K562 (cell line): ENCODE data around the gene KCNQ5. TPM values are rescaled to one million over a fixed set of nuclear protein-coding genes. Genes with fewer than 3 reads are reported as not detected.
A peak's percentile ranks its signal among the peaks of the same experiment; 100 is the strongest.

ENCODE experiments used
- CEBPG ChIP-seq, 3 experiments: fragments of 200-800 bp in 1 of 3; sonication (Bioruptor generic) in 1 of 3; sonication (generic) in 1 of 3; formaldehyde crosslinking in 1 of 3; IDR thresholded peaks in 2 of 3; conservative IDR thresholded peaks in 1 of 3; 2 replicates each; pipeline versions ENCODE4 v1.6.1 to v1.8.0; 2016 to 2022; ENCODE audit warnings: missing compliant biosample characterization in 2 of 3, missing genetic modification characterization in 2 of 3, mild to moderate bottlenecking in 1 of 3, missing genetic modification reagents in 1 of 3
- ETV6 ChIP-seq, 3 experiments: fragments of 150-350 bp in 1 of 3; sonication (generic) in 1 of 3; formaldehyde crosslinking in 1 of 3; IDR thresholded peaks; 2 replicates each; pipeline versions ENCODE4 v1.6.1 to v1.8.0; 2014 to 2022; ENCODE audit warnings: borderline replicate concordance in 2 of 3, low read depth in 2 of 3, antibody characterized with exemption in 1 of 3, low read length in 1 of 3, mild to moderate bottlenecking in 1 of 3, missing genetic modification reagents in 1 of 3
- FOXK1 ChIP-seq: sonication (generic); formaldehyde crosslinking; IDR thresholded peaks from 2 replicates; pipeline ENCODE4 v1.8.0; 2022; ENCODE audit warnings: missing genetic modification reagents, mild to moderate bottlenecking, borderline replicate concordance
- POLR2AphosphoS5 ChIP-seq: IDR thresholded peaks from 2 replicates; pipeline ENCODE4 v1.6.1; 2011; ENCODE audit warnings: mild to moderate bottlenecking, low read depth, low read length, moderate library complexity; ENCODE audit not compliant: control insufficient read depth, insufficient read depth
- ZC3H8 ChIP-seq: fragments of 450-650 bp; IDR thresholded peaks from 2 replicates; pipeline ENCODE4 v1.6.1; 2017
- polyA plus RNA-seq, 8 experiments: library from polyadenylated mRNA; depleted of rRNA in 4 of 8; stranded (reverse) in 5 of 8; unstranded in 3 of 8; fragments of >200 nt; fragmentation: Nextera tagmentation in 2 of 8; fragmentation: Illumina TruSeq in 1 of 8; extraction: Ambion mirVana in 2 of 8; extraction: Trizol in 1 of 8; gene quantifications; 2 replicates each; pipeline versions ENCODE4 v1.2.1 to v1.2.3, GENCODE V29; 2011 to 2014; ENCODE audit warnings: inconsistent platforms in 1 of 8, missing spikeins in 1 of 8
- total RNA-seq, 7 experiments: library from RNA; depleted of rRNA in 6 of 7; stranded (reverse); fragments of >200 nt in 6 of 7; fragmentation: Illumina TruSeq in 2 of 7; extraction: Trizol in 2 of 7; gene quantifications; 2 replicates each; pipeline versions ENCODE4 v1.2.1 to v1.2.3, GENCODE V29; 2011 to 2021; ENCODE audit warnings: low replicate concordance in 1 of 7
- TF ChIP-seq, protein P1 (sequence below): fragments of 450-650 bp; IDR thresholded peaks from 2 replicates; pipeline ENCODE4 v1.6.1; 2016; ENCODE audit warnings: mild to moderate bottlenecking, moderate library complexity
- TF ChIP-seq, protein P2 (sequence below), 2 experiments: fragments of 450-650 bp in 1 of 2; sonication (generic) in 1 of 2; formaldehyde crosslinking in 1 of 2; IDR thresholded peaks in 1 of 2; conservative IDR thresholded peaks in 1 of 2; 2 replicates each; pipeline versions ENCODE4 v1.6.1 to v1.8.1; 2016 to 2023; ENCODE audit warnings: mild to moderate bottlenecking in 2 of 2, moderate library complexity in 2 of 2, inconsistent platforms in 1 of 2, missing genetic modification reagents in 1 of 2
- TF ChIP-seq, protein P3 (sequence below): sonication (generic); formaldehyde crosslinking; IDR thresholded peaks from 2 replicates; pipeline ENCODE4 v1.5.0; 2020; ENCODE audit warnings: missing genetic modification reagents
- TF ChIP-seq, protein P4 (sequence below): sonication (generic); formaldehyde crosslinking; IDR thresholded peaks from 2 replicates; pipeline ENCODE4 v1.8.1; 2023; ENCODE audit warnings: mild to moderate bottlenecking, missing genetic modification reagents, moderate library complexity

Gene KCNQ5
- total and polyA plus RNA-seq, 9 of the 15 experiments (the other 6 are each of a cell fraction or from before 2014, with no cell fraction given): 0.31 to 5.9 (median 2.6) TPM

DNA sequence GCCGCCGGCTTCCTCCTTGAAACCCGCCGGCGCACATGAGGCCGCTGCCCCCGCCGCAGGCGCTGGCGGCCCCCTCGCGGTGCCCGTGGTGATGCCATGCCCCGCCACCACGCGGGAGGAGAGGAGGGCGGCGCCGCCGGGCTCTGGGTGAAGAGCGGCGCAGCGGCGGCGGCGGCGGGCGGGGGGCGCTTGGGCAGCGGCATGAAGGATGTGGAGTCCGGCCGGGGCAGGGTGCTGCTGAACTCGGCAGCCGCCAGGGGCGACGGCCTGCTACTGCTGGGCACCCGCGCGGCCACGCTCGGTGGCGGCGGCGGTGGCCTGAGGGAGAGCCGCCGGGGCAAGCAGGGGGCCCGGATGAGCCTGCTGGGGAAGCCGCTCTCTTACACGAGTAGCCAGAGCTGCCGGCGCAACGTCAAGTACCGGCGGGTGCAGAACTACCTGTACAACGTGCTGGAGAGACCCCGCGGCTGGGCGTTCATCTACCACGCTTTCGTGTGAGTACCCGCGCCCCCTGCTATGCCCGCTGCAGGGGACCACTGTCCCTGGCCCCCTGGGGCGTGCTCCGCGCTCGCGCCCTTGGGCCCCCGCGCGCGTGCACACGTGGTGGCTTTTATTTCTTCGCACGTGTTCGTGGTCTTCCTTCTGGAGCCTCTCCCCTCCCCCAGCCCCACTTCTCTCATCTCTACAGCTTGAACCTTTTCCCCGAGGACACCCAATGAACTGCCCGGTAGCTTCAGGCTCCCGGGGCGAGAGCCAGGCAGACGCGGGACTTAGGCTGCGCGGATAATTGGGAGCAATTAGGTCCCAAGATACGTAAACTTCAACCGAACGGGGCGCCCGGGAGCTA, 453 bp downstream of the KCNQ5 start (continued):
- TF ChIP-seq, protein P1, sequence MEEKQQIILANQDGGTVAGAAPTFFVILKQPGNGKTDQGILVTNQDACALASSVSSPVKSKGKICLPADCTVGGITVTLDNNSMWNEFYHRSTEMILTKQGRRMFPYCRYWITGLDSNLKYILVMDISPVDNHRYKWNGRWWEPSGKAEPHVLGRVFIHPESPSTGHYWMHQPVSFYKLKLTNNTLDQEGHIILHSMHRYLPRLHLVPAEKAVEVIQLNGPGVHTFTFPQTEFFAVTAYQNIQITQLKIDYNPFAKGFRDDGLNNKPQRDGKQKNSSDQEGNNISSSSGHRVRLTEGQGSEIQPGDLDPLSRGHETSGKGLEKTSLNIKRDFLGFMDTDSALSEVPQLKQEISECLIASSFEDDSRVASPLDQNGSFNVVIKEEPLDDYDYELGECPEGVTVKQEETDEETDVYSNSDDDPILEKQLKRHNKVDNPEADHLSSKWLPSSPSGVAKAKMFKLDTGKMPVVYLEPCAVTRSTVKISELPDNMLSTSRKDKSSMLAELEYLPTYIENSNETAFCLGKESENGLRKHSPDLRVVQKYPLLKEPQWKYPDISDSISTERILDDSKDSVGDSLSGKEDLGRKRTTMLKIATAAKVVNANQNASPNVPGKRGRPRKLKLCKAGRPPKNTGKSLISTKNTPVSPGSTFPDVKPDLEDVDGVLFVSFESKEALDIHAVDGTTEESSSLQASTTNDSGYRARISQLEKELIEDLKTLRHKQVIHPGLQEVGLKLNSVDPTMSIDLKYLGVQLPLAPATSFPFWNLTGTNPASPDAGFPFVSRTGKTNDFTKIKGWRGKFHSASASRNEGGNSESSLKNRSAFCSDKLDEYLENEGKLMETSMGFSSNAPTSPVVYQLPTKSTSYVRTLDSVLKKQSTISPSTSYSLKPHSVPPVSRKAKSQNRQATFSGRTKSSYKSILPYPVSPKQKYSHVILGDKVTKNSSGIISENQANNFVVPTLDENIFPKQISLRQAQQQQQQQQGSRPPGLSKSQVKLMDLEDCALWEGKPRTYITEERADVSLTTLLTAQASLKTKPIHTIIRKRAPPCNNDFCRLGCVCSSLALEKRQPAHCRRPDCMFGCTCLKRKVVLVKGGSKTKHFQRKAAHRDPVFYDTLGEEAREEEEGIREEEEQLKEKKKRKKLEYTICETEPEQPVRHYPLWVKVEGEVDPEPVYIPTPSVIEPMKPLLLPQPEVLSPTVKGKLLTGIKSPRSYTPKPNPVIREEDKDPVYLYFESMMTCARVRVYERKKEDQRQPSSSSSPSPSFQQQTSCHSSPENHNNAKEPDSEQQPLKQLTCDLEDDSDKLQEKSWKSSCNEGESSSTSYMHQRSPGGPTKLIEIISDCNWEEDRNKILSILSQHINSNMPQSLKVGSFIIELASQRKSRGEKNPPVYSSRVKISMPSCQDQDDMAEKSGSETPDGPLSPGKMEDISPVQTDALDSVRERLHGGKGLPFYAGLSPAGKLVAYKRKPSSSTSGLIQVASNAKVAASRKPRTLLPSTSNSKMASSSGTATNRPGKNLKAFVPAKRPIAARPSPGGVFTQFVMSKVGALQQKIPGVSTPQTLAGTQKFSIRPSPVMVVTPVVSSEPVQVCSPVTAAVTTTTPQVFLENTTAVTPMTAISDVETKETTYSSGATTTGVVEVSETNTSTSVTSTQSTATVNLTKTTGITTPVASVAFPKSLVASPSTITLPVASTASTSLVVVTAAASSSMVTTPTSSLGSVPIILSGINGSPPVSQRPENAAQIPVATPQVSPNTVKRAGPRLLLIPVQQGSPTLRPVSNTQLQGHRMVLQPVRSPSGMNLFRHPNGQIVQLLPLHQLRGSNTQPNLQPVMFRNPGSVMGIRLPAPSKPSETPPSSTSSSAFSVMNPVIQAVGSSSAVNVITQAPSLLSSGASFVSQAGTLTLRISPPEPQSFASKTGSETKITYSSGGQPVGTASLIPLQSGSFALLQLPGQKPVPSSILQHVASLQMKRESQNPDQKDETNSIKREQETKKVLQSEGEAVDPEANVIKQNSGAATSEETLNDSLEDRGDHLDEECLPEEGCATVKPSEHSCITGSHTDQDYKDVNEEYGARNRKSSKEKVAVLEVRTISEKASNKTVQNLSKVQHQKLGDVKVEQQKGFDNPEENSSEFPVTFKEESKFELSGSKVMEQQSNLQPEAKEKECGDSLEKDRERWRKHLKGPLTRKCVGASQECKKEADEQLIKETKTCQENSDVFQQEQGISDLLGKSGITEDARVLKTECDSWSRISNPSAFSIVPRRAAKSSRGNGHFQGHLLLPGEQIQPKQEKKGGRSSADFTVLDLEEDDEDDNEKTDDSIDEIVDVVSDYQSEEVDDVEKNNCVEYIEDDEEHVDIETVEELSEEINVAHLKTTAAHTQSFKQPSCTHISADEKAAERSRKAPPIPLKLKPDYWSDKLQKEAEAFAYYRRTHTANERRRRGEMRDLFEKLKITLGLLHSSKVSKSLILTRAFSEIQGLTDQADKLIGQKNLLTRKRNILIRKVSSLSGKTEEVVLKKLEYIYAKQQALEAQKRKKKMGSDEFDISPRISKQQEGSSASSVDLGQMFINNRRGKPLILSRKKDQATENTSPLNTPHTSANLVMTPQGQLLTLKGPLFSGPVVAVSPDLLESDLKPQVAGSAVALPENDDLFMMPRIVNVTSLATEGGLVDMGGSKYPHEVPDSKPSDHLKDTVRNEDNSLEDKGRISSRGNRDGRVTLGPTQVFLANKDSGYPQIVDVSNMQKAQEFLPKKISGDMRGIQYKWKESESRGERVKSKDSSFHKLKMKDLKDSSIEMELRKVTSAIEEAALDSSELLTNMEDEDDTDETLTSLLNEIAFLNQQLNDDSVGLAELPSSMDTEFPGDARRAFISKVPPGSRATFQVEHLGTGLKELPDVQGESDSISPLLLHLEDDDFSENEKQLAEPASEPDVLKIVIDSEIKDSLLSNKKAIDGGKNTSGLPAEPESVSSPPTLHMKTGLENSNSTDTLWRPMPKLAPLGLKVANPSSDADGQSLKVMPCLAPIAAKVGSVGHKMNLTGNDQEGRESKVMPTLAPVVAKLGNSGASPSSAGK: peak; percentile 95
- no peak for TF ChIP-seq CEBPG (CRISPR knock-in tag; IDR thresholded peaks at IDR 0.05)
- no peak for TF ChIP-seq CEBPG (tag; conservative IDR thresholded peaks at IDR 0.05 in 1 of 2, IDR thresholded peaks at IDR 0.05 in 1 of 2)
- no peak for TF ChIP-seq POLR2AphosphoS5
- TF ChIP-seq ZC3H8: no peak
- TF ChIP-seq FOXK1 (CRISPR knock-in tag): peak; percentile 50; the same call in 1 of the 2 replicates
- TF ChIP-seq, protein P2, sequence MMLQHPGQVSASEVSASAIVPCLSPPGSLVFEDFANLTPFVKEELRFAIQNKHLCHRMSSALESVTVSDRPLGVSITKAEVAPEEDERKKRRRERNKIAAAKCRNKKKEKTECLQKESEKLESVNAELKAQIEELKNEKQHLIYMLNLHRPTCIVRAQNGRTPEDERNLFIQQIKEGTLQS (IDR thresholded peaks at IDR 0.05): no peak
- TF ChIP-seq, protein P2 (CRISPR knock-in tag; conservative IDR thresholded peaks at IDR 0.05): no peak
- TF ChIP-seq, protein P3, sequence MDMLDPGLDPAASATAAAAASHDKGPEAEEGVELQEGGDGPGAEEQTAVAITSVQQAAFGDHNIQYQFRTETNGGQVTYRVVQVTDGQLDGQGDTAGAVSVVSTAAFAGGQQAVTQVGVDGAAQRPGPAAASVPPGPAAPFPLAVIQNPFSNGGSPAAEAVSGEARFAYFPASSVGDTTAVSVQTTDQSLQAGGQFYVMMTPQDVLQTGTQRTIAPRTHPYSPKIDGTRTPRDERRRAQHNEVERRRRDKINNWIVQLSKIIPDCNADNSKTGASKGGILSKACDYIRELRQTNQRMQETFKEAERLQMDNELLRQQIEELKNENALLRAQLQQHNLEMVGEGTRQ (CRISPR knock-in tag): 0 out of 2 replicates have a peak, but pooled peaks have one; percentile 3
- TF ChIP-seq, protein P4, sequence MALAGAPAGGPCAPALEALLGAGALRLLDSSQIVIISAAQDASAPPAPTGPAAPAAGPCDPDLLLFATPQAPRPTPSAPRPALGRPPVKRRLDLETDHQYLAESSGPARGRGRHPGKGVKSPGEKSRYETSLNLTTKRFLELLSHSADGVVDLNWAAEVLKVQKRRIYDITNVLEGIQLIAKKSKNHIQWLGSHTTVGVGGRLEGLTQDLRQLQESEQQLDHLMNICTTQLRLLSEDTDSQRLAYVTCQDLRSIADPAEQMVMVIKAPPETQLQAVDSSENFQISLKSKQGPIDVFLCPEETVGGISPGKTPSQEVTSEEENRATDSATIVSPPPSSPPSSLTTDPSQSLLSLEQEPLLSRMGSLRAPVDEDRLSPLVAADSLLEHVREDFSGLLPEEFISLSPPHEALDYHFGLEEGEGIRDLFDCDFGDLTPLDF (CRISPR knock-in tag): peak; percentile 53; the same call in 1 of the 2 replicates
- no peak for TF ChIP-seq ETV6 (IDR thresholded peaks at IDR 0.05; ENCODE audit: borderline replicate concordance in 1 of 2, low read depth in 2 of 2, low read length in 1 of 2)
- TF ChIP-seq ETV6 (CRISPR knock-in tag; IDR thresholded peaks at IDR 0.05; ENCODE audit: borderline replicate concordance): peak; percentile 89; the same call in 1 of the 2 replicates
